DMS79 treated with DMSO at 0.1 percent for 48 hours (cell line): ENCODE data around the gene SNCB.

Source experiments
- DNase-seq: peaks from one replicate; lab custom pipeline; 2025; lab: John Stamatoyannopoulos, UW

SNCB gene

DNA sequence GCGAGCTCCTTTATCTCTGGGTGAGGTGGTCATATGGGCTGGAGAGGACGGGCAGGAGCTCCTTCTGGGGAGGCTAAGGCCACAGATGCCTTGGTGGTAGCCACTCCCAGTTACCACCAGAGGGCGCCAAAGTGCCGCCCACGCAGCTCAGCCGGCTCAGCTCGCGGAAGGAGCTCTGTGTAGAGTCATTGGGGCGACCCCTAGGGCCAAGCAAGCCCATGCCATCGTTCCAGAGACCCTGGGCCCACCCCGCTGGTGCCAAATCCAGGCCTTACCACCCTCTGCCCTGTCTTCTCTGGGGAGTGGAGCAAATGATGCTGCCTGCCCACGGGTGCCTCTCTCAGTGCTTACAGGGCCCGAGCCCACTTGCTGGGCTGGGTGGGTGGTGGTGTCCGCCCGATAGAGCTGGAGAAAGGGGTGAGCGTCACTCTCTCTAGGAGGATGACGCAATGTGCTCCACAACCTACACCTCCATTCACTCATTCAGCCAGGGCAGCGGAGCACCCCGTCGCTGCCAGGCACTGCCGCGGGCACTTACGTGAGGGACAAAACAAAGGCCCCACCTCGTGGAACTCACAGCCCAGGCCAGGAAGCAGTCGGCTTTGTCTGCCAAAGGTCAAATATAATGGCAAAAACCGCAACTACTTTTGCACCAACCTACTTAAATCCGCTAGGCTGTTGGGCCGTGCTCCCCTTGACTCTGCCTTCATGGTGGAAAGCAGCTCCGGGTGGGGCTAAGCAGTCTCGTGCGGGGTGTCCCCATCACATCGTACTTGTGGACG, 30.7 kb upstream of the SNCB start:
- peak; percentile 22 for DNase-seq

GRCh38 chr5:176660530-176660859, 30.2 kb upstream of the SNCB start:
- no peak for DNase-seq

DNA sequence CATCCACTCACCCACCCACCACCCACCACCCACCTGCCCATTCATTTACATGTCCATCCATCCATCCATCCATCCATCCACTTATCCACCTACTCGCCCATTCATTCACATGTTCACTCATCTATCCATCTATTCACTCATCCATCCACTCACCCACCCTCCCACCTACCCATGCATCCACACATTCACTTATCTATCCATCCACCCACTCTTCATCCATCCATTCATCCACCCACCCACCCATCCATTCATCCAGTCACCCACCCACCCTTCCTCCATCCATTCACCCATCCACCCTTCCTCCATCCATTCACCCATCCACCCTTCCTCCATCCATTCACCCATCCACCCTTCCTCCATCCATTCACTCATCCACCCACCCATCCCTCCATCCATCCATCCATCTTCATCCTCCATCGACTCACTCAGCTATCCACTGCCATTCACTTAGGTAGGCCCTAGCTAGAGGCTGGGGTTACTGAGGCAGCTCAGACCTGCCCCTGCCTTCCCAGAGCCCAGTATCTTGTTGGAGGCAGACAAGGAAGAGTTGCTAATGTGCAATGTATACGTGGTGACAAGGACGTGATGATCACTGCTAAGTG, 29.6 kb upstream of the SNCB start:
- DNase-seq, result no peak

DNA sequence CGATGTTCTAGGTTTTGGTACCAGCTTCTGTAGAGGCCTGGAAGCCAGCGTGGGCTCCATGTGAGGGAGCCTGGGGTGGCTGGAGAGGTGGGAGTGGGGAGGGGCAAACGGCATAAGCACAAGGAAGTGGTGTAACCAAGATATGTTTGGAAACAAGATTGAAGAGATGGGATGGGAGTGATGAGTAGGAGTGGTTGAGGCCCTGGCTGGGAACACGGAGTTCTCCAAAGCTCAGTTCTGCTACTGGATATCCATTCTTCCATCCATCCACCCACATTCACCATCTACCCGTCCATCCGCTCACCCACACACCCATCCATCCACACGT, 29.1 kb upstream of the SNCB start:
- no peak for DNase-seq

DNA sequence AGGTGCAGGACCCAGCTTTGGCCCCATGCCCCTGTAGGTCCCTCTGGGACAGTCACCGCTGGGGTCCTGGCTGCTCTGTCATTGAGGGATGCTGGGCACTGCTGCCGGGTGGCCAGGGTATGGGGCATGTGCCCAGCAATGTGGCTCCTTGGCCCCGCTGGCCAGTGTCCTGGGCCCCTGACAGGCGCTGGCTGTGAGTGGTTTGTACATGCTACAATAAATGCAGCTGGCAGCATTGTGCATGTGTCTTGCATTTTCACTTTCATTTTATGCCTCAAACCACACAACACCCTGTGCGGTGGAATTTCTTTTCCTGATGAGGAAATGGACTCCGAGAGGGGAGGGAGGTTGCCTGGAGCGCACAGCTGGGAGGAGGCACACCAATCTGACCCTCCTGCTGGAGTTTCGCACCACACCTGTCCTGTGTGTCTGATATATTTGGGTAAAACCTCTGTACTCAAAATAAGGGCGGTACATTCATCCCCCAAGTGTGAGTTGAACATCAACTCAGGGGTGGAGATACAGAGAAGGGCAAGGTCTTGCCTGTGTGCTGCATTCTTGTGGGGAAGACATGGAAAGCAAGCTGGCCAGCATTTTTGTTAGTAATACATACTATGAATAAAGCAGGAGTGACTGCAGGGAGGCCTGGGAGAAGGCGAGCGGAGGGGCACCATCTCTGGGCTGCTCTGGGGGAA, 28.6 kb upstream of the SNCB start:
- no peak for DNase-seq

- DNase-seq, result no peak
These were observed 27.8 kb upstream of the SNCB start for GRCh38 chr5:176658007-176658599.

DNA sequence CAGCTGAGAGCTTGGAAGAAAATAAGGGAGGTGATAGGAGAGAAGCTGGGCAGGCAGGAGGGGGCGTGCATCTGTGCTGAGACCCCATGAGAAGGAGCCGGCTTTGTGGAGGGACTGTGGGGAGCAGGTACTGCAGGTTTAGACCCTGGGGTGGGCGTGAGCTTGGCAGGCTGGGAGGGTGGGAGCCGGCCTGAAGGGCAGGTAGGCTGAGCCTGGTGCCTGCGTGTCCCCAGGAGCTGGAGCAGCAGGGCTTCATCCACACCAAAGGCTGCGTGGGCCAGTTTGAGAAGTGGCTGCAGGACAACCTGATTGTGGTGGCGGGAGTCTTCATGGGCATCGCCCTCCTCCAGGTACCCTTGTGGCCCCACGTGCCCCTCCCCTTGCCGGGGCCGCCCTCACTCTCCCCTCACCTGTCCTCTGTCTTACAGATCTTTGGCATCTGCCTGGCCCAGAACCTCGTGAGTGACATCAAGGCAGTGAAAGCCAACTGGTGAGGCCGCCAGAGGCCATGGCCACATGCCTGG, 26.2 kb upstream of the SNCB start:
- DNase-seq, result no peak

GRCh38 chr5:176654856-176655255, 24.5 kb upstream of the SNCB start:
- no peak for DNase-seq

DNA sequence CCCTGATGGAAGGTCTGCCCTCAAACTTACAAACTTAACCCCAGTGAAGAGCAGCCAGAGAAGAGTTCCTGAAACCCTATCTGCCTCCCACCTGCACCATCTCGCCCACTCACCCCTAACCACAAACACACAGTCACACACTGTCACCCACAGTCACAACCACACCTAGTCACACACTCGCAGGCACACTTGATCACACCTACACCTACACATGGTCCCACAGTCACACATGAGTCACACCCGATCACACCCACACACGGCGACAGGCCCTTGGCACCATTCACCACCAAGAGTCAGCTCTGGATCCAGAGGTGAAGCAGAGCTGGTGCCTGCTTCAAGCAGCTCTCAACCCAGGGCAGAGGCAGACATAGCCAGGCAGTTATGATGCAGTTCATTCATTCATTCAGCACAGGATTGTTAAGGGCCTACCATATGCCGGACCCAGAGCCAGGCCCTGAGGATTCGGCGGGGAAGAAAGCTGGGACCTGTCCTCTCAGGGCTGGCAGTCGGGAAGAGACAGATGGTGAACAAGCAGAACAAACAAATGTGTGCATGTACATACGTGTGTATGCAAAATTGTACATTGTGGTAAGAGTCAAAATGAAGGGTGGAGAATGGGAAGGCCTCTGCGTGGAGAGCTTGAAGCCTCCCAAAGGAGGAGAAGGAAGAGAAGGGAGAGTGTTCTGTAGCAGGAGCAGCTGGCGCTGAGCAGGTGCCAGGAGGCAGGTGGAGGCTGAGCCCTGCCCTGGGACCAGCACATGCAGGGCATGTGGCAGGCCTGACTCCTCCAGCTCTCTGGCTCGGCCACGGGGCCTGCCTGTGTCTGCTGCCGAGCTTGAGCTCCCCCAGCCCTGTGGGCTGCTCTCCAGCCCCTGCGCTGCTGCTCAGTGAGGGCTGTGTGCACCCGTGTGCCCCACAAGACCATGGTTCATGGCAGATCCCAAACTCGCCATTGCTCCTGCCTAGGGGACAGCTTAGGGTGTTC, 23.4 kb upstream of the SNCB start:
- no peak for DNase-seq

DNA sequence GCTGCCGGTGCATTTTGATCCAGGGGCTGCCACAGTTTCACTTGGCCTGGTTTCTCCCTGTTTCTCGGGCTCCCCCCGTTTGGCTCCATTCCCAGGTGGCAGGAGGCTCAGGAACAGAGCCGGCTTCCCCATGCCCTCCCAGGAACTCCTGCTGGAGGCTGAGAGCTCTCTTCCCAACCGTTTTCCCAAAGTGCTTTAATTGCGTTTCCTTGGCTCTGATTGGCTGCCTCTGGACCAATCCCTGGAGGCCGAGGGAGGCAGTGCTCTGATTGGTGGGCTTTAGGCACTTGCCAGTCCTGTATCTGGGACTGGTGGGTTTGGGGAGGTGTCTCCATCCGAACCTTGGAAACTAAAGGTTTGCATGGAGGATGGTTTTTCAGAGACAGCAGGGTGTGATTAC, 21.8 kb upstream of the SNCB start:
- DNase-seq, result no peak

DNA sequence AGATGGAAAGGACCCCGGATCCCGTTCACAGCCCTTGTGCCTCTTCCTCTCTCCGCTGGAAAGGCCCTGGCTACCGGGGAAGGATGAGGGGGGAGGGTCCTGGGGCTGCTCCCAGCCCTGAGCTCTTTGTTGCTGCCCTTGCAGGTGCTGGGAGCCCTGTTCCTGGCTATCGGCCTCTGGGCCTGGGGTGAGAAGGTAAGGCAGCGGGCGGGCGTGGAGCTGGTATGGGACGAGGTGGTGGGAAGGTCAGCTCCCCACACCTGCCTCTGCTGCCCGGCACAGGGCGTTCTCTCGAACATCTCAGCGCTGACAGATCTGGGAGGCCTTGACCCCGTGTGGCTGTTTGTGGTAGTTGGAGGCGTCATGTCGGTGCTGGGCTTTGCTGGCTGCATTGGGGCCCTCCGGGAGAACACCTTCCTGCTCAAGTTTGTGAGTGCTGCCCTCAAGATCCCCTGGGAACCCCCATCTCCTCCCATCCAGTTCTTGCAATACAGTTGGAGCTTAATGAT, 21.2 kb upstream of the SNCB start:
- no peak for DNase-seq

DNA sequence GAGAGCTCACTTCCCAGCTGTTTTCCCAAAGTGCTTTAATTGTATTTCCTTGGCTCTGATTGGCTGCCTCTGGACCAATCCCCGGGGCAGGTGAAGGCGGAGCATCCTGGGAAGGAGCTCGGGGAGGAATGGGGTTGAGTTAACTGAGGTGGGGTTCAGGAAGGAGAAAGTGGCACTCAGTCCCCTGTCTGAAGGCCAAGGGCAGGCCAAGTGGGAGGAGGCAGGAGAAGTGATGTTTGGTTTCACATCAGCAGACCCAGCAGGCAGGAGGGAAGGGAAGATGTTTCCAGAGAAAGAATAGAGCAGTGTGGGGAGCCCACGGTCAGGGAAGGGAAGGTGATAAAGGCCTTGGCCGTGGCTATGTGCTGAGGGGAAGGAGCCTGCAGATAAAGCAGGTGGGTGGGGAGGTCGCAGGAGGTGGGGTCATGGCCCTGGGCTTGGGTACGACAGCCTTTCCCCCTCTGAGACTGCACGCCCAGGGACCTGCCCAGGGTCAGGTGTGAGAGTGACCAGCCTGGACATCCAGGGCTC, 20.1 kb upstream of the SNCB start:
- no peak for DNase-seq

DNA sequence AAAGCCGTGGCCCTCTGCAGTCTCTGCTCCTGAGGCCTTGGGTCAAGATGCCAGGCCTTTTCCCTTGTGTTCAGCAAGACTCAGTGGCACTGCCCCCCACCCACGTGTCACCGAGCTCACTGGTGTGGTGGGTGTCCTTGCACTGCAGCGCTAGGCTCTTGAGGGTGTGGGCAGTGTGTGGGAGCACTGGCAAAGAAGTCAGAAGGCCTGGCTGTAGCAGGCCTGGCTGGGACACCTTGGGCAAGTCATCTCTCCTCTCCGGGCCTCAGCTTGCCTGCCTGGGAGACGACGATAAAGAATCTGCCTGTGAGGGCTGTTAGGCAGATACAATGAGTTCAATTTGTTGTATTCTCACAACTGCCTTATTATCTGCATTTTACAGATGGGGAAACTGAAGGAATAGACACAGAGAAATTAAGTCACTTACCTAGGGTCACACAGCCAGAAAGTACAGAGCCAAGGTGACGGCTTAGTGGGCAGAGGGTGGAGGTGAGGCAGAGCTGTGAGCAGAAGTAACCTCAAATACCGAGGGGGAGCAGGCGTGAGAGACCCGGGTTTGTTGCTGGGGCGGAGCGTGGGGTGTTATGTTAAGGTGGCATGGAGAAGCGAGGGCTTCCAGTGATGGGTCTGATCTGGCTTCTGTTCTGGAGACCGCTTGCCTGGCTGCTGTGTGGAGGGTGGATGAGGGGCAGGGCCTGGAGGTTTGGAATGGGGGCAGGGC, 18.3 kb upstream of the SNCB start:
- DNase-seq, result no peak

GRCh38 chr5:176647843-176648473, 17.6 kb upstream of the SNCB start:
- DNase-seq, result peak; percentile 31

DNA sequence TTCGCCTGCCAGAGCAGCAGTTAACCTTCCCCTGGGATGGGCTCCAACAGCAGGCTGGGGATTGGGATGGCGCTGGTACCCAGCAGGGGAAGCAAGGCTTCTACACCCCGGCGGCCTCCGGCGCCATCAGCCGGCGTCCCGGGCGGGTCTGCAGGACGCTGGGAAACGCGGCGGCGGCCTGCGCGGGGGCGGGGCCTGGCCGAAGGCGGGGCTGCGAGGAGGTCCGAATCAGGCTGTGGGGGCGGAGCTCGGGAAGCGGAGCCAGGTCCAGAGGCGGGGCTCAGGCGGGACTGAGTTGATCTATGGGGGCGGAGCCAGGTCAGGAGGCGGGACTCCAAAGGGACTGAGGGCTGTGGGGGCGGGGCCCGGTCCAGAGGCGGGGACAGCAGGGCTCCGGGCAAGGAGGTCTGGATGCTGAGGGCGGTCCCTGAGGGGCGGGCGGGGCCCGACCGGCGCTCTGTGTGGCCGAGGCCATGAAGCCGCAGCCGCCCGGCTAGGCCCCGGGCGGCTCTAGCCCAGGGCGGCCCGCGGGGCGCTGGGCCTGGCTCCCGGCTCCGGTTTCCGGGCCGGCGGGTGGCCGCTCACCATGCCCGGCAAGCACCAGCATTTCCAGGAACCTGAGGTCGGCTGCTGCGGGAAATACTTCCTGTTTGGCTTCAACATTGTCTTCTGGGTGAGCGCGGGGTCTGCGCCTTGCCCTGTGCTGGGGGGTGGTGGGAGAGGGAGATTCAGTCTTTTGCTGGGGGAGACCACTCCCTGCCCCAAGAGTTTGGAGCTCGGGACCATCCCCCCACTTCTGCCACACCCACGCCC, 16.9 kb upstream of the SNCB start, which contains the start of gene TSPAN17:
Gene TSPAN17 (plus strand): TSS at position 455 of the 813 bp plus-strand sequence. CDS start 132 bp downstream, at position 587.
- peak; percentile 87 for DNase-seq

DNA sequence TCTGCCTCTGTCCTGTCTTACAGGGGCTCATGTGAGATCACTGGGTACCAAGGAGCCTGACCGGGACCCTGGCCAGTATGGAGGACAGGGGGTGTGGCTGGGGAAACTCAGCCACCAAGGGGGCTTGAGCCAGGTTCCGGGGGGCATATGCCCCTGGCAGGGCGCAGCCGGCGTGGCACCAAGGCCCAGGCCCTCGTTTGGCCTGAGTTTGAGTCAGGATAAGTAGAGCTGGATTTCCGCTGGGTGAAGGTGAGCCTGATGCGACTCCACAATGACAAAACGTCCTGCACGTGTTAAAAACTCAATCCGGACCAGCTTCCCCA, 16.3 kb upstream of the SNCB start:
- DNase-seq, result no peak

DNA sequence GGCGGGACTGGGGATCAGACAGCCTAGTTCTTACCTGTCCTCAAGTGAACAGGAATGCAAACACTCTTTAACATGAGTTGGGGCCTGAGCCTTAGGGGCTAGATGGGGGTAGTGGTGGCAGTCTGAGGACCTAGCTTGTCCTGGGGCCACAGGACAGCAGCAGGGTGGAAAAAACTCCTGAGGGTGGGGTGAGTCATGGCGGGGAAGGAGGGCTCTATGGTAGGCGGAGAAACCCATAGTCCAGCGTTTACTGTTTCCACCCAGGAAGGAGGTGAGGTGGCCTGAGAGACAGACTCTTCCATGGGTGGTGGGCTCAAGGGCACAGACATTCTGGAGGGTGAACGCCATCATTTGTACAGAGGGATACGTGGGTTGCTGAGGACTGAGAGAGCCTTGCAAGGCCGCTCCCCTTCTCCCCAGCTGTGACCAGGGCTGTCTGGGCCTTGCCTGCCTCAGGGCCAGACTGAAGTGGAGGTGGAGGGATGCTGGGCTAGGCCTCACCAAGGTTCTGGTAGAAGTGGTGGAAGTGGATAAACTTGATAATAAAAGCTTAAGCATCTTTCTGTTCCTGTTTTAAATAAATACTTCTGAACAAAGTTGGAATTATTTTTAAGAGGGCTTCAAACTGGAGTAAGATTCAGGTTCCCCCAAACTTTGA, 15.8 kb upstream of the SNCB start:
- DNase-seq, result no peak

- DNase-seq, result no peak
These were observed 14.7 kb upstream of the SNCB start for GRCh38 chr5:176644878-176645670.
